SK-MEL-5 (cell line): Measurements from ENCODE around the gene RNF220. TPM values are rescaled to one million over a fixed set of nuclear protein-coding genes. Genes with fewer than 3 reads are reported as not detected.
"Not testable (repeated sequence)": the region's sequence is repeated elsewhere in the genome, so short reads cannot be mapped to it uniquely, and the experiment has no call there.

Experiments used
- DNase-seq: peaks from one replicate; pipeline ENCODE4 v3.0.0-alpha.2; 2016; ENCODE audit warnings: low read depth, low spot score
- in situ Hi-C: cut with HindIII; loops from 2 replicates; pipeline ENCODE4 v1.10.0; 2016; ENCODE audit warnings: low sequenced_read_pairs, high pct_unique_total_duplicates, low pct_unique_long_range_greater_than_20kb
- total RNA-seq: library from RNA; depleted of rRNA; stranded (reverse); fragments of >200 nt; shearing (Covaris generic); gene quantifications from 2 replicates; pipeline ENCODE4 v1.2.3, GENCODE V29; 2014

RNF220 gene
- total RNA-seq, 1 experiment from 2014 or later, result 68.8 TPM

GRCh38 chr1:44679468-44679867 lies 274.4 kb downstream of the RNF220 start:
- in situ Hi-C loops, result no loop called here
- DNase-seq, result no peak

DNA sequence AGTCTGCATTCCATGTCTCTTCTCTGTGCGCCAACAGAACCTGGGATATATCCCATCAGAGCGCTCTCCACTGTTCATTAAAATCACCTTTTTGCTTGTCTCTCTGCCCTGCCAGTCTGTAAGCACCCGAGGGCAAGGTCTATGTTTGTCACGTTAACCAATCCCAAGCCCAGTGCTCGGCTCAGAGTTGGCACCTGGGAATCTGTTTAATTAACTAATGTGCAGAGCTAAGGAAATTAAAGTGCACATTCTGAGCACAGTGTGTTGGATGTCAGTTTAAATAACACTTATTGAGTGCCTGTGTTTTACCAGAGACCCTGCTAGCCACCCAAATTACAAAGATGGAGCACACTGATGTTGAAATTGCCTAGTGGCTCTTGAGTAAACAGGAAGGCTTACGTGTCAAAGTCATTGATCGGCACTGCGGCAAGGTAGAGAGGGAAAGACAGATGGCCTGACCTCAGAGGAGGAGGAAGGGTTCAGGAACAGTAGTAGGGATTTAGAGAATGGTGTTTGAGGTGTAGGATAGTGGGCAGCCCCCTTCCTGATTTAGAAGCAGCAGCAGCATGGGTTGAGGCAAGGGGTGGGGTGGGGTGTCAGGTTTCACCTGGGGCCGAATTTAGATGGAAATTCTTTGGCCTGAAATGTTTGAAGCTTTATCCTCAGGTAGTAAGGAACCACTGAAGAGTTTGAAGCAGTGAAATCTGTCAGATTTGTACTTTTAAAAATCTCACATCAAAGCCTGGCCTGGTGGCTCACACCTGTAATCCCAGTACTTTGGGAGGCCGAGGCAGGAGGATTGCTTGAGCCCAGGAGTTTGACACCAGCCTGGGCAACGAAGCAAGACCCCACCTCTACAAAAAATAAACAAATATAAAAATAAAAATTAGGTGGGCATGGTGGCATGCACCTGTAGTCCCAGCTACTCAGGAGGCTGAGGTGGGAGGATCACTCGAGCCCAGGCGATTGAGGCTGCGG lies 277.1 kb downstream of the RNF220 start:
- in situ Hi-C loops, result no loop called here
- no peak for DNase-seq

GRCh38 chr1:44682883-44683265 lies 277.8 kb downstream of the RNF220 start:
- DNase-seq, result no peak
- in situ Hi-C loops, result no loop called here

DNA sequence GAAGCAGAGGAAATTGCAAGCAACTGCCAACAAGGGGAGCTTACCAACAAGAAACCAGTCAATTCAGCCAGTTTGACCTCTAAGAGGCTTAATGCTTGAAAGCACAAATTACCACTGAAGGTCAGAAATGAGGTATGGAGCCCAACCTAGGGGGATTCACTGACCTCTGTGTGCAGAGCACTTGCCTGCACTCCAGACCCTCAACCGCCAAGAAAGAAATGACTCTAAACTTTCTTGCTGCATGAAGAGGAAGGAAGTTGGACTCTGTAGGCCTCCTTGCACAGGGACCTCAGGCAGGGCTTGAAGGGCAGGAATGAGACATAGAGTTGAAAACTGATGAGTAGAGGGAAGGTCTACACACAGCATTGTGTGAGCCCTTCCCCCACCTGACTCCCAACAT lies 279.5 kb downstream of the RNF220 start:
- in situ Hi-C loops, result no loop called here
- DNase-seq, result no peak

GRCh38 chr1:44685218-44685617 lies 280.2 kb downstream of the RNF220 start:
- DNase-seq, result no peak
- in situ Hi-C loops, result no loop called here

- in situ Hi-C loops, result no loop called here
- no peak for DNase-seq
Observed at GRCh38 chr1:44685881-44686280, 280.8 kb downstream of the RNF220 start.

DNA sequence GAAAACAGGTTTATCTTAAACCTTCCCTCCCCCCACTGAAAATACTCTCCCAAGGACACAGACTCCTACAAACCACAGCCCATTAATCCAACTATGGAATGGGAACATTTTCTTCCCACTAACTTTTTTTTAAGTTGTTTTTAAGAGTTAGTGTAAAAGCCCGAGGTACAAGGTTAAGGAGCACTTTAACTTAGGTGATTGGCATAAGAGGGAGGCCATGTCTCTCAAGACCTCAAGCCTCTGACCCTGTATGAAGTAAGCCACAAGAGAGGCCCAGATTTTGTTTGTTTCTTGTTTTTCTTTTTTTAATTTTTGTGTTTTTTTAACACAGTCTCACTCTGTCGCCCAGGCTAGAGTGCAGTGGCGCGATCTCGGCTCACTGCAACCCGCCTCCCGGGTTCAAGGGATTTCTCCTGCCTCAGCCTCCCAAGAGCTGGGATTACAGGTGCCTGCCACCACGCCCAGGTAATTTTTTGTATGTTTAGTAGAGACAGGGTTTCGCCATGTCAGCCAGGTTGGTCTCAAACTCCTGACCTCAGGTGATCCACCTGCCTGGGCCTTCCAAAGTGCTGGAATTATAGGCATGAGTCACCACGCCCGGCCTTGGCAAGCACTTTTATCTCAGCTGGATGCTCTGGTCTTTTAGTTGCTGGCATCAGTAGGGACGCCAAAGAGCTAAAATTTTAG lies 283.8 kb downstream of the RNF220 start:
- DNase-seq, result no peak
- in situ Hi-C loops, result no loop called here

DNA sequence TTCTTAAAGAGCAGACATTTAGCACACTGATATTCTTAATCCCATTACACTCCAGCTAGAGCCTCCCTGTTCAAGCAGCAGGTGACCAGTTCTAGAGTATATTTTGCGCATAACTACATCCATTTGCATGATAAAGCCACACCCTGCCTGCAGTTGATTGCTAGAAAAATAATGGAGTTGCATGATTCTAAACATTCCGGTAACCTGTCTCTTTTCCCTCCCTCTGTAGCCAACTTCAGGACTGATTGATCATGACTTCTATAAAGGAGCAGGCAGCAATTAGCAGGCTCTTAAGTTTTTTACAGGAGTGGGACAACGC lies 284.4 kb downstream of the RNF220 start:
- DNase-seq, result no peak
- in situ Hi-C loops, result no loop called here

DNA sequence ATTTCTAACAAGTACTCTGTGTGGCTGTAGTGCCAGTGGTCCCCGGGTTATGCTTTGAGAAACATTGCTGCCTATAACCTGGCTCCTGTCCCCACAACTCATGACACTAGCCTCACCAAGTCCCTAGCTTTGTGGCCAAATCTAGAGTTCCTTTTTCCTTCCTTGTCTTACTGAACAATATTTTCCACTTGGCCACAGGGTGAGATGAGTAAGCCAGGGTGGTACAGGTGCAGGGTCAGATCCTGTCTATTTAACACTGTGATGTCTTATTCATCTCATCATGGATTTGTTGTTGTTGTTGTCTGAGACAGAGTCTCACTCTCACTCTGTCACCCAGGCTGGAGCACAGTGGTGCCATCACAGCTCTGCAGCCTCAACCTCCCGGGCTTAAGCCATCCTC lies 288.1 kb downstream of the RNF220 start:
- in situ Hi-C loops, result no loop called here

GRCh38 chr1:44693900-44694299 lies 288.8 kb downstream of the RNF220 start:
- no peak for DNase-seq
- in situ Hi-C loops, result no loop called here

More for the DNA sequence above, 288.1 kb downstream of the RNF220 start:
- DNase-seq, result no peak

DNA sequence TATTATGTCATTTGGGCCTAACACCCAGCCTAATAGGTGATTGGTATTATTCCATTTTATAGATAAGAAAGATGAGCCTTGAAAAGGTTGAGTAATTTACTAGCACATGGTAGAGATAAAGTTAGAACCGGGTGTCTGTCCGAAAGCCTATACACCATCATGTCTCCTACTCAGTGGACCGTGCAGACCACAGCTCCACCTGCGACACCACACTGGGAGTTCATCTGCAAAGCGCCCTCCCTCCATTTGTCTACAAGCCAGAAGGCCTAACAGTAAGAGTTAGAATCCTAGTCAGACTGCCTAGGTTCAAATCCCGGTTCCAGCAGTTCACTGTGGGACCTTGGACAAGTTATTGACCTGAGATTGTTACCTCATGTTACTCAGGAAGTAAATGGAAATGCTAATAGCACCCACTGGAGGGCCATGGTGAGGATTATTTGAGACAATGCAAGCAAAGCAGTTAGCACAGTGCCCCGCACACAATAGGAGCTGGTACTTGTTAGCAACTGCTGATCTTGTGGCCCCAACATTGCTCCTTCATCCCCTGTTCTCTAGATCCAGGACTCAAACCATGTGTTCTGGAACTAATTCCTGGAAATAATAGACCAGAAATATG lies 289.9 kb downstream of the RNF220 start:
- DNase-seq, result no peak
- in situ Hi-C loops, result no loop called here

DNA sequence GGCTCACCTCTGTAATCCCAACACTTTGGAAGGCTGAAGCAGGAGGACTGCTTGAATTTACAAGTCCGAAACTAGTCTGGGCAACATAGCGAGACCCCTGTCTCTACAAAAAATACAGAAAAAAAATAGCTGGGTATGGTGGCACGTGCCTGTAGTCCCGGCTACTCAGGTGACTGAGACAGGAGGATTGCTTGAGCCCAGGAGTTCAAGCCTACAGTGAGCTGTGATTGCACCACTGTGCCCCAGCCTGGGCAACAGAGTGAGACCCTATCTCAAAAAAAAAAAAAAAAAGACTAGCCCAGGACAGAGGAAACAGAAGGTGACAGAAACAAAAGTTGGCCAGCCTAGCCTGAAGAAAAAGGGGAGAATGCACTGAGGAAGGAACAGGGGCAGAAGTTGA lies 290.6 kb downstream of the RNF220 start:
- in situ Hi-C loops, result no loop called here

GRCh38 chr1:44696101-44696500 lies 291.0 kb downstream of the RNF220 start:
- in situ Hi-C loops, result no loop called here
- no peak for DNase-seq

More for the DNA sequence above, 290.6 kb downstream of the RNF220 start:
- no peak for DNase-seq

- DNase-seq, result no peak
- in situ Hi-C loops, result no loop called here
Observed at GRCh38 chr1:44696789-44697345, 291.8 kb downstream of the RNF220 start.

DNA sequence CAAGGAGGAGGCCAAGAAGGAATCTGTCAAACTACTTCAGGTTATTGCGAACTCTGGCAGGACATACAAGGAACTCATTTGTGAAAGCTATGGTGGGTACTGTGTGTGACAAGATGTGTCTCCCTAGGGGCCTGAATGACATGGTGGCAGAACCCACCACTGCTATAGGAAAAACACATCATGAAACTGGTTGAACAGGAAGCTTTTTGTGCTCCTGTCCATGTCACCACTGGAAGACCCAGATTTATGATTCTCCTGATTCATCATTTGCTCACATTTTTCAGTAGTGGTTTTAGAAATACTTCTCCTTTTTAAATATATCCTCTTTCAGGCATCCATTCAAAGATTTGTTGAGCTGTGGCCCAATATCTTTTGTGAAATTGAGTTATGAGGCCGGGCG lies 293.1 kb downstream of the RNF220 start:
- in situ Hi-C loops, result no loop called here
- no peak for DNase-seq

GRCh38 chr1:44699375-44699774 lies 294.3 kb downstream of the RNF220 start:
- DNase-seq, in situ Hi-C loops: not testable (repeated sequence)

DNA sequence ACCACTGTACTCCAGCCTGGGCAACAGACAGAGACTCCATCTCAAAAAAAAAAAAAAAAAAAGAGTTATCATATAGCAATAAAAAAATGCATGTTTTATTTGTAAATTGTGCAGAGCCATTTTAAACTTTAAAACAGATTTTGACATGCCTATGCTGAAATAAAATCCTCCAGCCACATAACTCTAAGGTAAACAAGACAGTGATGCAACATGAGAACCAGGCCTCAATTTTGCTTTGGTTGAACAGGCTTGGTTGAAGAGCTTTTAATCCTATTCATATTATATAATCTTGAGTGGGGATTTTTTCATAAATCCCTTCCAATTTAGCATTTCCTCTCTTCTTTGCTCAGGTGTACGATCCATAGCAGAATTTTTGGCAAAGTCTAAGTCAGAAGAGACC lies 295.5 kb downstream of the RNF220 start:
- no peak for DNase-seq
- in situ Hi-C loops, result no loop called here

DNA sequence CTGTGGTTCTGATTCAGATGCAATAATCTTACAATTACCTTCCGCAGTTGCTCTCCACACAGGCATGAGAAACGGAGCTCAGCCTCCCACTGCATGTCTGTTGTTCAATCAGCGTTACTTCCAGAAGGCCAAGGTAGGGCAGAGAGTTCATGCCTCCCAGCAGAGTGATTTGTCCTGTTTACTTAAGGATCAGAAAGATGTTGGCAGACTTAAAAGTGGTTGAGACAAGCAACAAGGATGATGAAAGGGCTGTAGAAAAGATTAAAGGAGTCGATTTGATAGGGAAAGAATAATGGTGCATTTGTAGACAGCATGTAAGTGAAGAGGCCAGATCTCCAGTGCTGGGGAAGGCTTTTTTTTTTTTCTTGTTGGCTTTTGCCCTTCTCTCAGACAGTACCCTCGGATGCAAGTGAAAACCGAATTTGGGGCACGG lies 296.1 kb downstream of the RNF220 start:
- no peak for DNase-seq
- in situ Hi-C loops, result no loop called here
